Astrocyte of the hippocampus (primary cell): ENCODE data around the gene ROR1.
A peak's percentile ranks its signal among the peaks of the same experiment; 100 is the strongest.

Source experiments
- DNase-seq: peaks from one replicate; pipeline ENCODE4 v3.0.0; 2011; ENCODE audit warnings: low read depth, low spot score

ROR1 gene

DNA sequence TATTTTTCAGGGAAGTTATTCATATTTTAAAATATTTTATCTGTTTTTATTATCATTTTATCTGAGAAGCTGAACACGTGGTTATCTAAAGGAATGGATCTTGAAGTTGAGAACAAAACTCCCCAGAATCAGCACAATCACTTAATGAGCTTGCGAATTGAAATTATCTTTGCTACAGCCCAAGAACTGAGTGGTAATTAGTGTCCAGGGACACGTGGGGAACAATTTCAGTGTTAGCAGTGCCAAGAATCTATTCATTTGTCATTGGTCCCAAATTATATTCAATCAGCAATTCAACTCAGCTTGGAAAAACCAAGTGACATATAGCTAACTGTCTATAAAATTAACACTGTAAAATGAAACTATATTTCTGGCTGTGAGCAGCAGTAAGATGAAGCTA lies 232.0 kb downstream of the ROR1 start:
- no peak for DNase-seq

DNA sequence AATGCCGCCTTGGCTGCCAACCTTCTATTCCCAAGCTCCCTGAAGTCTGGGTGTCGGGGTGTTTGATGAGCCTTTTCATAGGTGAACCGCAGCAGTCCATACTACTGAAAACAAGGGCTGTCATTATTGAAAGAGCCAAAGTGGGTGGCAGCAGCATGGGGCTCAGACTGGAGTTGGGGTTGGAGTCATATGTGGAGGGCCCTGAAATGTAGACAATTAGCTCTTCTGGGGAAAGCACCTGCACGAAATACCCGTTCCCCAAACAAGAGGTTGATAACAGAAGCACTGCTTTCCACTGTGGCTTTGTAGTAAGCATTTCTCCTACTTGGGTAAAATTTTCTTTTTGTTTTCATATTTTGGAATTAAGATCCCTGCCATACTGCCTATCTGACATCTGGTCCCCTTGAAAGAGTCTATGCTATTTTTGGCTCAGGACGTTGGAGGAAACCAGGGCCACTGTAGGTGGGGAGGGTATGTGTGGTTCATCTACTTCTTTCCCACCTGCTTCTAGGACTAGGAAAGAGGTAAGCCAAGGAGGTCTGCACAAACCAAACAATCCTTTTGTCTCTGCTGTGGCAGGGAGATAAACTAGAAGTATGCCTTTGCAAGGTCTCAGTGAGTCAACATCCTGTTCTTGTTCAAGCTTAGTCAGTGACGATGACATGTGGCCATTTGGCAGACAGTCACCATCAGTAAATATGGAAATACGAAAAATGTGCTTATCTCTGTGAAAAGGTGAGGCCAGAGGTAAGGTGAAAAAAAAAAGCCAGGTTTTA lies 232.6 kb downstream of the ROR1 start:
- peak; percentile 66 for DNase-seq

DNA sequence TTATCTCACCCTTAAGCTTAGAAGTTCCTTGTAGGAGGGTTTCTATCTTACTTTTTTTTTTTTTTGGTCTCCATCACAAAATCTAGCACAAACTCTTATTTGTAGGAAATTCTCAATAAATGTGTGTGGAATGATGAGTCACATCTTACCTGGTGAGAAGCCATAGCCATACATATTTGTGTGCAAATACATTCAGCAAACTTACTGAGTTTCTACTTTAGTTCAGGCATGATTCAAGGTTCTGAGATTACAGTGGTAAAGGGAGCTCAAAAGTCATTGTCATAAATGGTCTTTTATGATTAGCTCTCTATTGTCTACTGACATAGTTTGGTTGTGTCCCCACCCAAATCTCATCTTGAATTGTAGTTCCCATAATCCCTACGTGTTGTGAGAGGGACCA lies 236.5 kb downstream of the ROR1 start:
- no peak for DNase-seq

- no peak for DNase-seq
These were observed 239.6 kb downstream of the ROR1 start for GRCh38 chr1:64013395-64013794.

DNA sequence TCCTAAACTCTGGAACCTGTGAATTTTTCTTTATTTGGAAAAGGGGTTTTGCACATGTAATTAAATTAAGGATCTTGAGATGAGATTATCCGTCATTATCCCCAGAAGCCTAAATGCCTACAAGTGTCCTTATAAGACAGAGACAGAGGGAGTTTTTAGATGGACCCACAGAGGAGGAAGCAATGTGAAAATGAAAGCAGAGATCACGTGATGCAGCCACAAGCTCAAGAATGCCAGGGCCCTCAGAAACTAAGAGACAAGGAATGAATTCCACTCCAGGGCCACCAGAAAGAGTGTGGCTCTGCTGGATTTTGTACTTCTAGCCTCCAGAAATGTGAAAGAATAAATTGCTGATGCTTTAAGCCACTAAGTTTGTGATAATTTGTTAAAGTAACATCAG lies 246.0 kb downstream of the ROR1 start:
- peak; percentile 85 for DNase-seq

DNA sequence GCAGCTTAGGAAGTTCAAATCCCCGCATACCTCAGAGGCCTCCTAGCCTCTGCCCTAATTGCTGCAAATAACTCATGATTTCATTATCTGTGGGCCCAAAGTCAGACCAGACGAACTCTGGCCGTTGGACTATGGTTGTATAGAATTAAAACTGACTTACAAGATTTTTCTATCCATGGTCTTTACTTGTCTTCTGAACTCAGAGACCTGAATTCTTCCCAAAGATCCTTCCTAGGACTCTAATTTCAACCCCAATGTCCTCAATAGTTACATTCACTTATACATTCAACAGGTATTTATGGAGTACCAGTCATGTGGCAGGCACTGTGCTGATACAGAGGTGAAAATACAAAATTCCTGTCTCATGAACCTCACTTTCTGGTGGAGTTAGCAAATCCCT lies 247.2 kb downstream of the ROR1 start:
- DNase-seq, result no peak

DNA sequence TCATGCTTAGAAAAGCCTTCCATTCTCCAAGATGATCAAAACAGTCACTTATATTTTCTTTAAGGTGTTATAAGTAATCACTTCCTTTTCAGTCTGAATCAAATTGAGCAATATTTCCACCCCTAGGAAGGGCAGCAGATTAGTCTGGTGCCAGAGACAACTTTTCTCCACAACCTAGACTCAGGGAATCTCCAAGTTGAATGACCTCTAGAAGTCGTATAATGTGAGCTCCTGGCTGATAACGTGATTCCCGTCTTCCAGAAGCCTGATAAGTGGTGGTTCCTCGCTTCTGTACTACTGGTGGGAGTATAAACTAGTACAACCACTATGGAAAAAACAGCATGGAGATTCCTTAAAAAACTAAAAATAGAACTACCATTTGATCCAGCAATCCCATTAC lies 251.2 kb downstream of the ROR1 start:
- no peak for DNase-seq

DNA sequence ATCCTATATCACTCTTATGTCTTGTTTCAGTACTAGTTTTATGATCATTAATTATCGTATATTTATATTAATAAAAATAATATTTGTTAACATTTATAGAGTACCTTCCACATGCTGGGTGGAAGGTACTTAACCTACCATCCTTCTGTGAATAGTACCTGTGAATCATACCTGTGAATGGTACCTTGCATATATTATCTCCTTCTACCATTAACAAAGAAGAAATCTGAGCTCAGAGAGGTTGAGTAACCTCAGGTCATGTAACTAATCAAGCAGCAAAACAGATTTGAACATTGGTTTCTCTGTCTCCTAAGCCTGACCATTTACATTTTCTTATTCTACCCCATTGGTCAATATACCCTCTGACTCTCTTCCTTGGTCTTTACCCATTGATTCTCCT lies 255.2 kb downstream of the ROR1 start:
- DNase-seq, result no peak

DNA sequence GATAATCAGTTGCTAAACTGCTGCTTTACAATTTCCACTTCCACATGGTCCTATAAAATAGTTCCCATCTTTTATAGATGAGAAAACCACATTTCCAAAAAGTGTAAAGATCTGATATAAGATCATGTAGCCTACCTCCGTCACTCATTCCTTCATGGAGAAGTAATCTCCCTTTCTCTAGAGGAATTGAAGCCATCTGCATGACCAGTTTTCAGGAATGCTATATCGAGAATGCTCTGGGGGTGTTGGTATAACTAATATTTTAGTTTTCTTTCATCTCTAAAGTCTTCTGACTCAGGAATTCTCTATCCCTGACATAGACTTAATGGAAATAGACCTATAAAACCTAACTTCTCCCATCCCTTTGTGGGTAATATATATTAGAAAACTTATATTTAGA lies 256.6 kb downstream of the ROR1 start:
- no peak for DNase-seq

- DNase-seq, result peak; percentile 62
These were observed 257.4 kb downstream of the ROR1 start for GRCh38 chr1:64031236-64031635.

DNA sequence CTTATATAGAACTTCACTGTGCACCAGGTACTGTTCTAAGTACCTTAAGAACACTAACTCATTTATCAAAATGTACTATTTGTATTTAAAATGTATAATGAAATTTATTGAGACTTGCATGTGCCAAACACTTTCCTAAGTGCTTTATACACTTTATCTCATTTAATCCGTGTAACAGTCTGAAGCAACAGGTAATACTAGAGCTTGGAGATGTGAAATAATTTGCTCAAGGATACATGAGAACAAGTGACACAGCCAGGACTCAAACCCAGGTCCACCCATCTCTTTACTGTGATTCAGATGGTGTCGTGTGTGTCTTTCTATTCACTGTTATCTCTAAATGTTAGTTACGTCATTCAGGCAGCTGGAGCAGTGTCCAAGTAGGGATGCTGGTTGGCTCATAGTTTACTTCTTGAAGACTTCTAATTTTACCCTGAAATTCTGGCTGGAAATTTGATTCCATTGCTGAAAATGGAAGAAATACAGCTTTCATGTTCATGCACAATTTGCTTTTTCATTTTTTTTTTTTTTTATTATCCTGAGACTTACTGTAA lies 259.9 kb downstream of the ROR1 start:
- peak; percentile 49 for DNase-seq

- DNase-seq, result no peak
These were observed 262.7 kb downstream of the ROR1 start for GRCh38 chr1:64036549-64036948.

DNA sequence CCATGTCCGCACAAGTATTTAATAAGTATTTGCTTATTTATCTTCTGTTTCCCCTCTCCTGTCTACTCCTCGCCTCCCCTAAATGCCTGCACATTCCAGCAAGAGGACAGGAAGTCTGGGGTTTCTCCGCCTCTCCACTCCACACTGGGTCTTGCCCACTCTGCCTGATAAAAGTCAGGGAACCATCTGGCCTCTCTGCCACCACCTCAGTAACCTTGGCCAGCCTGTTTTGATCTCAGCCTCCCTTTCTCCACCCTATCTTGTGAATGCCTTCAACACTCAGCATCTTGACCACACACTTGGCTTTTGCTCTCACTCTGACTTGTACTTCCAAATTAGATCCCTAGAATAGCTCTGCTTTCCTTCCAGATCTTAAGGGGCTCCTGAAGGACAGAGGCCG lies 264.3 kb downstream of the ROR1 start:
- peak; percentile 53 for DNase-seq

DNA sequence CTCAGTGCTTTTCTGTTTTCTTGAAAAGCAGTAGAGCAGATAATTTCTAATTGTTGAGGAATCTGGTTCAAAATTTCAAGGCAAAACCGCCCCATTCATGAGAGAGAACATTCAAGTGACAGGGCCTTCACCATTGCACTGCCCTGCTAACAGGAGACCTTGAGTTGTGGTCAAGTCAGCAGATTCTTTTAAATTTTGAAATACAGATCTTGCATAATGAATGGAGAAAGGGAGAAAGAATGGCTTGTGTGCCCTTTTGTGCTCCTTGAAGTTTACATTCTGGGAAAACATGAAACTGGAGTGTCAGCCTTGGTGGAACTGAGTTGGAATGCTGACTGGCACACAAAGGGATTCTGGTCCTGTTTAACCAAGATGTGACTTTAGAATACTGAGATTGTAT lies 265.1 kb downstream of the ROR1 start:
- DNase-seq, result peak; percentile 61

DNA sequence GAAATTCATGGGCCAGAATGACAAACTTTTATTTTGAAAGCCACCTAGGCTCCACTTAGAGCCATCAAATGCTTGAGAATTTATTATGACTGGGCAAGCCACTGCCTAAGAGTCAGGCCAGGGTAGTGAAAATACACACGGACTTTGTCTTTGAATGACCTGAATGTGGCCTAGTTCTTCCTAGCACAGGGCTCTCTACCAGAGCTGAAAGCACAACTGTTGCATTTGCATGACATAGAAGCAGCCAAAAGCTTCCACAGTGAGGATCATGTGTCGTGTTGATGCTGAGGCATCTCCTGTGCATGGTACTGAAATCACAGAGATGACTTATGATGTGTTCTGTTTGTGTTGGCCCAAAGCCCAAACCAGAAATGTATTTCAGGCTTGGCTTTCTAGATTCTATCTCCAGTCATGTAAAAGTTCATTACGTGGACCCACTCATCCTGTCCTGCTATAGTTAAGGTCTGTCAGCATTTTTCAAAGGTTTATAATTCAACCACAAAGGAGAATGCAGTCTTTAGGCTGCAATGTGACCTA lies 265.6 kb downstream of the ROR1 start:
- DNase-seq, result peak; percentile 95

DNA sequence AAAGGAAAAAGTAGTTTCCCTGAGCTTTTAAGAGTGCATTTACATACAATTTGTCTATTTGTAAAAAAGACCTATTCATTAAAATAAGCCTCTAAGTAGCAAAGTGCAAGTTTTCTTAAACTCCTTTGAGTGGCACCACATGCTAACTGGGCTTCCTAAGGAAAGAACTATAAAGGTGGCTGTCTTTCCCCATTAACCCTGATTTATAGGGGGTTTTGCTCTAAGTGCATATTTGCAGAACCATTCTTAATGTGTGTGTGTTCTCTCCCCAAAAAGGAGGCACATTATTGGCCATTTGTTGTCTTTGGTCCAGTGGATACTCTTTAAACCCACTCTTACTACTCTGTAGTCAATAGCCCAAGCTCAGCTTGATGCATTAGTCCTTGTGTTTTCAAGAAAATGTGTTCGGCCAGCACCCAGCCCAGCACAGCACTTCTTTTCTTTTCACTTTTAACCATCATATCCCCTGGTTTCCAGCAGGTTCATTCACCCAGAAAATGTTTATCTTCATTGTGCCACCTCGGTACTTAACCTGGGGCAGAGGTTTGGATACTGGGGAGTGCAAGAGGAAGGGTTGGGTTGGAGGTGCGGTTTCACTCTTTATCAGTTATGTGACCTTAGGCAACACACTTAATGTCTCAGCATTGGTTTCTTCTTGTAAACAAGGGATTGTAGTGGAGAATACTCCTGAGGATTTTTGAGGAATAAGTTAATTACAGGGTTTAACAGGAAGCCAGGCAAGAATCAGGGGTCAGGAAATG lies 267.7 kb downstream of the ROR1 start:
- no peak for DNase-seq

DNA sequence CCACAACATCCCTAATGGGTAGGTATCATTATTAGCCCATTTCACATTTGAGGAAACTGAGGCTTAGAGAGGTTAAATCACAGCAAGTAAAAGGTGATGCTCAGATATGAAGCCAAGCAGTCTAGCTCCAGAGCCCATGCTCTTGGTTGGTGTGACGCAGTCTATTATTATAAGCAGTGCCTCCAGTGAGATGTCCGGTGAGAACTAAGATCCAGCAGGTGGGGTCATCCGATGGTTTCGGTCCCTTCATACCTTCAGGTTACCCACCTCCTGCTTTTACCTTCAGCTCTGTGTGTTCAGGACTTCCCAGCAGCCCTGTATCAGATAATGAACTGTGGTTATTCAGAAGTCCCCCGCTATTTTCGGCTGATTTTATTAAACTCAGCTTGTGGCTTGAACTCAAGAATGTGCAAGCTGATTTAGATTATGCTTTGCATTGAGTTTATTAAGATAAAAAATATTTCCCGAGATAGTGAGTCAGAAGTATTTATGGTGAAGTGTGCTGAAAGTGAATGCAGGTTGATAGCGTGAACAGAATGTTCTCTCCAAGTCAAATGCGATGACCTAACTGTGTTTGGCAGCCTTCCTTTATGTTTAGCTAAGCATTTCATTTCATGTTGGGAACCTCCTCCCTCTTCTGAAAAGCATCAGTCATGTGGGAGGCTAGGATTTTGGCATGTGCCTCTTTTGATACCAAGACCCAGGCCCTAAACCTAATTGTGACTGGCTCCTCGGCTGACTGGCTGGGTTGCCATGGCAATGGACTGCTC lies 268.7 kb downstream of the ROR1 start:
- peak; percentile 96 for DNase-seq

GRCh38 chr1:64043288-64043687 lies 269.5 kb downstream of the ROR1 start:
- peak; percentile 58 for DNase-seq

DNA sequence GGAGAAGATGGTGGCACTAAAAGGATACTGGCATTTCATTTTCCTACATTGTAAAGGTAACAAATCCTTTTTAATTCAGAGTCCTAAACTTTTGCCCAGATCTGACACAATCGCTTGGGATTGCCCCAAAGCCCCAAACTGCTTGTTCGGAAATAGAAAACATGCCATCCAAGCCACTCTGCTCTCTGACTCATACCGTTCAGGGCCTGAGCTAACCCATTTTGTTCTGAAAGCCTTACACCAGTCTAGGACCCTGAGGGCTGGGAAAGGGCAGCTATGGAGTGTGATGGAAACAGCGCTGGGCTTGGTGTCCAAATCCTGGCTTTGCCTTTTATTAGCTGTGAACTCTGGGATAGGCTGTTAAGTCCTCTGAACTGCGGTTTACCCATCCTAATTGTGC lies 270.2 kb downstream of the ROR1 start:
- DNase-seq, result peak; percentile 91

- DNase-seq, result no peak
These were observed 272.4 kb downstream of the ROR1 start for GRCh38 chr1:64046243-64046642.

- no peak for DNase-seq
These were observed 273.1 kb downstream of the ROR1 start for GRCh38 chr1:64046891-64047290.

GRCh38 chr1:64047549-64047996 lies 273.8 kb downstream of the ROR1 start:
- no peak for DNase-seq
